ENCODE measurements around the gene FRAT1. TPM values are rescaled to one million over a fixed set of nuclear protein-coding genes. Genes with fewer than 3 reads are reported as not detected.
A peak's percentile ranks its signal among the peaks of the same experiment; 100 is the strongest.
"Not testable (repeated sequence)": the region's sequence is repeated elsewhere in the genome, so short reads cannot be mapped to it uniquely, and the experiment has no call there.

The FRAT1 gene
- total and polyA plus RNA-seq, 10 of the 15 experiments (the other 5 are each of a cell fraction or from before 2014, with no cell fraction given): 0.07 to 0.73 (median 0.26) TPM

- H4K20me1 ChIP-seq (ENCODE audit: control insufficient read depth, insufficient read depth); FAIRE-seq; DNase-seq (ENCODE audit: low read depth, low spot score); SMC1A ChIA-PET (ENCODE audit: uncharacterized antibody, unreplicated experiment); ATAC-seq; H3K9me3 ChIP-seq (replicated peaks; ENCODE audit: control insufficient read depth, insufficient read depth, low read length); BruUV-seq (replicated peaks); H3K27ac ChIP-seq (ENCODE audit: control insufficient read depth, insufficient read depth); in situ Hi-C loops (cut with MboI); H3K4me3 ChIP-seq; H3K27me3 ChIP-seq (replicated peaks in 1 of 2; ENCODE audit: control insufficient read depth in 2 of 2, insufficient read depth in 2 of 2, low read length in 1 of 2); H3K9ac ChIP-seq (ENCODE audit: control insufficient read depth, insufficient read depth, low read length); RAD21 ChIA-PET (ENCODE audit: unreplicated experiment); H3K36me3 ChIP-seq (ENCODE audit: control insufficient read depth in 2 of 2, insufficient read depth in 2 of 2, low read length in 1 of 2); H3K4me2 ChIP-seq (ENCODE audit: control insufficient read depth, insufficient read depth); H3K4me1 ChIP-seq (ENCODE audit: control insufficient read depth, insufficient read depth, low read length); CTCF ChIA-PET; H2AFZ ChIP-seq (ENCODE audit: control insufficient read depth, low read depth, low read length): not testable (repeated sequence)
- 92% methylated on average over 13 of the region's 13 CpGs for WGBS (ENCODE audit: insufficient coverage, insufficient replicate concordance, low lambda C conversion rate, missing lambda C conversion rate)
- POLR2A ChIA-PET: interaction anchor here (0.6 kb wide), 1 partner anchor 72 kb away, joined by 6 read pairs; no protein-coding TSS in a partner anchor
- intact Hi-C loops (cut with micrococcal nuclease; ENCODE audit: unreplicated experiment): loop anchor here (5.0 kb wide), 1 partner anchor 42 kb away; the partner anchor contains the start of gene FRAT2
- peaks cover 27% of the 10 kb centered on the region for H3K79me2 ChIP-seq (ENCODE audit: control insufficient read depth, insufficient read depth, low read length)
Observed at GRCh38 chr10:97290076-97290475, 29.0 kb upstream of the FRAT1 start.

- not testable (repeated sequence) for H2AFZ ChIP-seq (ENCODE audit: control insufficient read depth, low read depth, low read length)
Observed at GRCh38 chr10:97290576-97291356, 28.3 kb upstream of the FRAT1 start.

More at GRCh38 chr10:97290576-97291356, 28.3 kb upstream of the FRAT1 start:
- WGBS (ENCODE audit: insufficient coverage, insufficient replicate concordance, low lambda C conversion rate, missing lambda C conversion rate): 98% methylated on average over 17 of the region's 17 CpGs
- H3K27ac ChIP-seq (ENCODE audit: control insufficient read depth, insufficient read depth); H4K20me1 ChIP-seq (ENCODE audit: control insufficient read depth, insufficient read depth); BruUV-seq (replicated peaks); H3K4me1 ChIP-seq (ENCODE audit: control insufficient read depth, insufficient read depth, low read length); ATAC-seq; H3K36me3 ChIP-seq (ENCODE audit: control insufficient read depth in 2 of 2, insufficient read depth in 2 of 2, low read length in 1 of 2); POLR2A ChIA-PET; H3K4me3 ChIP-seq; H3K9ac ChIP-seq (ENCODE audit: control insufficient read depth, insufficient read depth, low read length); DNase-seq (ENCODE audit: low read depth, low spot score); RAD21 ChIA-PET (ENCODE audit: unreplicated experiment); H3K27me3 ChIP-seq (replicated peaks in 1 of 2; ENCODE audit: control insufficient read depth in 2 of 2, insufficient read depth in 2 of 2, low read length in 1 of 2); H3K9me3 ChIP-seq (replicated peaks; ENCODE audit: control insufficient read depth, insufficient read depth, low read length); FAIRE-seq; in situ Hi-C loops (cut with MboI): not testable (repeated sequence)
- intact Hi-C loops (cut with micrococcal nuclease; ENCODE audit: unreplicated experiment): loop anchor here (5.0 kb wide), 1 partner anchor 42 kb away; the partner anchor contains the start of gene FRAT2
- SMC1A ChIA-PET (ENCODE audit: uncharacterized antibody, unreplicated experiment): interaction anchor here (0.8 kb wide), 1 partner anchor 12 kb away, joined by 3 read pairs; no protein-coding TSS in a partner anchor
- CTCF ChIA-PET: interaction anchor here (0.9 to 4.0 kb wide), 3 partner anchors 13 to 291 kb away, joined by 3 to 22 read pairs (median 4); no protein-coding TSS in a partner anchor
- peaks cover 27% of the 10 kb centered on the region for H3K79me2 ChIP-seq (ENCODE audit: control insufficient read depth, insufficient read depth, low read length)
- H3K4me2 ChIP-seq (ENCODE audit: control insufficient read depth, insufficient read depth): peak overlapping the region; percentile 72
